Motor neuron (in vitro differentiated cells): ENCODE data around the gene CLECL1. TPM values are rescaled to one million over a fixed set of nuclear protein-coding genes. Genes with fewer than 3 reads are reported as not detected.
"Not testable (repeated sequence)": the region's sequence is repeated elsewhere in the genome, so short reads cannot be mapped to it uniquely, and the experiment has no call there.

Experiments
- ATAC-seq, 8 experiments: fragments of 200-7000 bp; cut with Tn5 transposase; replicated peaks in 6 of 8; 2 replicates each; pipeline ENCODE4 v1.8.0; 2021; ENCODE audit warnings: mild to moderate bottlenecking in 8 of 8, moderate library complexity in 8 of 8
- H3K27ac ChIP-seq, 2 donors: fragments of 250-450 bp; sonication (Bioruptor Pico); 2 replicates each; pipeline ENCODE4 v1.9.0; 2021; ENCODE audit warnings: antibody characterized with exemption in 2 of 2, mild to moderate bottlenecking in 2 of 2, moderate library complexity in 1 of 2
- H3K4me1 ChIP-seq, 2 donors: fragments of 250-450 bp; sonication (Bioruptor Pico); replicated peaks in 1 of 2; 2 replicates each; pipeline ENCODE4 v1.6.1; 2021; ENCODE audit warnings: antibody characterized with exemption in 2 of 2, mild to moderate bottlenecking in 2 of 2, moderate library complexity in 1 of 2
- H3K4me3 ChIP-seq, 5 donors: fragments of 250-450 bp; sonication (Bioruptor Pico); 2 replicates each; pipeline ENCODE4 v1.9.0; 2021; ENCODE audit warnings: antibody characterized with exemption in 5 of 5, mild to moderate bottlenecking in 5 of 5, moderate library complexity in 4 of 5
- WGBS, 10 experiments: fragments of 450-650 bp; shearing (Covaris generic); methylation state at CpG; one replicate each; pipeline ENCODE4 v1.0.0; 2022; 5-methylcytosine and 5-hydroxymethylcytosine counted together
- in situ Hi-C, 9 experiments: fragments of 400-800 bp; cut with MboI; loops; one replicate each; pipeline ENCODE4 v1.15.0; 2021; ENCODE audit warnings: low sequenced_read_pairs in 9 of 9, low pct_unique_long_range_greater_than_20kb in 2 of 9; ENCODE audit not compliant: unreplicated experiment in 9 of 9
- total RNA-seq, 8 experiments: library from RNA; unstranded; fragments of 300-600 nt; gene quantifications; 2 replicates each; pipeline versions ENCODE4 v1.2.3 to v1.2.4, GENCODE V29; 2022

The CLECL1 gene
- total RNA-seq, 8 experiments from 2014 or later = 0.27 to 2.1 (median 0.91) TPM; not detected in 3

DNA sequence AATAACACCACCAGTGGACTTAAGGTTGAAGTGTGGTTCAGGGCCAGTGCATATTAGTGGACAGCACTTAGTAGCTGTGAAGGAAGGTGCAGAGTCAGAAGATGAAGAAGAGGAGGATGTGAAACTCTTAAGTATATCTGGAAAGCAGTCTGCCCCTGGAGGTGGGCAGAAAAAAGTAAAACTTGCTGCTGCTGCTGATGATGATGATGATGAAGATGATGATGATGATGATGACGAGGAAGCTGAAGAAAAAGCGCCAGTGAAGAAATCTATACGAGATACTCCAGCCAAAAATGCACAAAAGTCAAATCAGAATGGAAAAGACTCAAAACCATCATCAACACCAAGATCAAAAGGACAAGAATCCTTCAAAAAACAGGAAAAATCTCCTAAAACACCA lies 37.2 kb downstream of the CLECL1 start:
- WGBS, 10 experiments = 79 to 100% (median 97%) methylated on average over 3 of the region's 3 CpGs; no CpG with 5 or more reads in 3 of the 10 experiments
- H3K4me1 ChIP-seq, H3K4me3 ChIP-seq, H3K27ac ChIP-seq, ATAC-seq: not testable (repeated sequence)
- in situ Hi-C loops = loop anchor here in 1 of 9 experiments (25.0 kb wide), 1 partner anchor 358 kb away; no protein-coding TSS in a partner anchor

DNA sequence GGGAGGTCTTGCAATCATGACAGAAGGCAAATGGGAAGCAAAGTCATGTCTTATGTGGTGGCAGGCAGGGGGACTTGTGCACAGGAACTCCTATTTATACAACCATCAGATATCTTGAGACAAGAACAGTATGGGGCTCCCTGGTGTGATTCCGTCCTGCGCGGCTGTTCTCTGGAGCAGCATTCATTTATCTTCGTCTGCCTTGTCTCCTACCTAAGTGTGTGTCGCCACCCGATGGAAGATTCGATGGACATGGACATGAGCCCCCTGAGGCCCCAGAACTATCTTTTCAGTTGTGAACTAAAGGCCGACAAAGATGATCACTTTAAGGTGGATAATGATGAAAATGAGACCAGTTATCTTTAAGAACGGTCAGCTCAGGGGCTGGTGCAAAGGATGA lies 37.7 kb downstream of the CLECL1 start:
- not testable (repeated sequence) for H3K27ac ChIP-seq, H3K4me1 ChIP-seq, ATAC-seq, H3K4me3 ChIP-seq
- in situ Hi-C loops = loop anchor here in 1 of 9 experiments (25.0 kb wide), 1 partner anchor 358 kb away; no protein-coding TSS in a partner anchor
- 81 to 100% (median 96%) methylated on average over 1 to 9 of the region's 9 CpGs; no CpG with 5 or more reads in 2 of the 10 experiments for WGBS, 10 experiments

DNA sequence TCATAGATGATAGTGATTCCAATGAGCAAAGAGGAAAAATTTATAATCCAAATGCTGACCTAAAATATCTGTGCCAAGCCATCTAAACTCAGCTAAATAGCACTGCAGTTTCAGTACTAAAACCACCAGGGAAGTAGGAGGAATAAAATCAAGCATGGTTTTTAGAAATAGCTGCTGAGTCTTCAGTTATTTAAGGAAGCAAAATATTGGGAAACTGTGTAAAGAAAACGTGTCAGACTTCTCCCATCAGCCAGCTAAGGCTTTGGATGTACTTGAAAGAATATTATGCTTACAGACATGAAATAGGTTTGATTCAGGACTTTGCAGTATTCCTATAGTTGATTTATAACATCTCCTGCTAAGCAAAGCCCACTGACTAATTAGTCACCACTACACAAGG lies 38.7 kb downstream of the CLECL1 start:
- Histone ChIP-seq H3K4me3 (no peak overlapping the region), H3K27ac (no peak overlapping the region), H3K4me1 (no peaks in the 10 kb centered on the region)
- 25 to 88% (median 57%) methylated on average over 1 of the region's 1 CpG; no CpG with 5 or more reads in 2 of the 10 experiments for WGBS, 10 experiments
- in situ Hi-C loops = loop anchor here in 1 of 9 experiments (25.0 kb wide), 1 partner anchor 357 kb away; no protein-coding TSS in a partner anchor
- no peak for ATAC-seq

DNA sequence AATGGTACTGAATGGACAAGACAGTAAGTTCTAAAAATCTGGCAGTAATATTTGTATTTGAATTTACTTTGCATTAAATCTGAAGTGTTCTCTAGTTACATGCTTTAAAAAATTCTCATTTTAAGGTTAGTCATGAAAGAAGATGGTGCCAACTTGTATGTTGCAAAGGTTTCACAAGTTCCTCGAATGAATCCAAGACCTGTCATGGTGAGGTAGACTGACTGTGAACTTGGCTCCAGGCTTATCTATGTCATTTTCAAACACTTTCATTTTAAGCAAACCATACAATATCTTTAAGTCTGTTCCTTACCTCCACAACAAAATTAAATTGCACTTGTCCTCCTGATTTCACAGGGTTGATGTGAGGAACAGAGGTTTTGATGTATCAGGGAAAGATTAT lies 40.0 kb downstream of the CLECL1 start:
- in situ Hi-C loops = loop anchor here in 1 of 9 experiments (25.0 kb wide), 1 partner anchor 356 kb away; no protein-coding TSS in a partner anchor
- H3K4me1 ChIP-seq = no peaks in the 10 kb centered on the region
- H3K27ac ChIP-seq = no peak overlapping the region
- ATAC-seq = no peak
- WGBS, 10 experiments = 85 to 100% (median 100%) methylated on average over 1 of the region's 1 CpG; no CpG with 5 or more reads in 3 of the 10 experiments
- no peak overlapping the region for H3K4me3 ChIP-seq

DNA sequence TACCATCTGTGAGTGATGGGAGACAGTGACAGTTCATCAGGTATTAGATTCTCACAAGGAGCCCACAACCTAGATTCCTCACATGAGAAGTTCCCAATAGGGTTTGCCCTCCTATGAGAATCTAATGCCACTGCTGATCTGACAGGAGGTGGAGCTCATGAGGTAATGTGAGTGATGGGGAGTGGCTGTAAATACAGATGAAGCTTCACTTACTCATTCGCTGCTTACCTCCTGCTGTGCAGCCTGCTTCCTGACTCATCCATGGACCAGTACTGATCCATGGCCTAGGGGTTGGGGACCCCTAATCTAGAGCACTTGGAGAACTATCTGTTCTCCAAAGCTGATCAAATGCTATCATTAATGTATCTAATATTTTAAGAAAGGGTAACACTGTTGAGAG lies 45.7 kb downstream of the CLECL1 start:
- no peak overlapping the region for H3K4me3 ChIP-seq
- no peak overlapping the region for H3K27ac ChIP-seq
- peak in 2 of 8 experiments; percentile 90 to 97 for ATAC-seq
- in situ Hi-C loops = loop anchor here in 1 of 9 experiments (25.0 kb wide), 1 partner anchor 350 kb away; no protein-coding TSS in a partner anchor
- no peaks in the 10 kb centered on the region for H3K4me1 ChIP-seq
- WGBS, 10 experiments = 17 to 50% (median 45%) methylated on average over 1 of the region's 1 CpG; no CpG with 5 or more reads in 6 of the 10 experiments

DNA sequence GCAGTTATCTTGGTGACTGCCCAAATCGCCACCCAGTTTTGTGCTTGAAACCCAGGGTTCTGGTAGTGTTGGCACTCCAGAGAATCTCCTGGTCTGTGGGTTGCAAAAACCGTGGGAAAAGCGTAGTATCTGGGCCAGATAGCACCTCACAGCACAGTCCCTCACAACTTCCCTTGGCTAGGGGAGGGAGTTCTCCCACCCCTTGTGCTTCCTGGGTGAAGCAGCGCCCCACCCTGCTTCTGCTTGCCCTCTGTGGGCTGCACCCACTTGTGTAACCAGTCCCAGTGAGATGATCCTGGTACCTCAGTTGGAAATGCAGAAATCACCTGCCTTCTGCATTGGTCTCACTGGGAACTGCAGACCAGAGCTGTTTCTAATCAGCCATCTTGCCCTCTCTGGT lies 47.0 kb downstream of the CLECL1 start:
- no peak for ATAC-seq
- in situ Hi-C loops = loop anchor here in 1 of 9 experiments (25.0 kb wide), 1 partner anchor 349 kb away; no protein-coding TSS in a partner anchor
- no peak overlapping the region for H3K4me3 ChIP-seq
- no peaks in the 10 kb centered on the region for H3K4me1 ChIP-seq
- WGBS, 10 experiments = 13 to 95% (median 80%) methylated on average over 1 to 3 of the region's 4 CpGs; no CpG with 5 or more reads in 4 of the 10 experiments
- no peak overlapping the region for H3K27ac ChIP-seq

DNA sequence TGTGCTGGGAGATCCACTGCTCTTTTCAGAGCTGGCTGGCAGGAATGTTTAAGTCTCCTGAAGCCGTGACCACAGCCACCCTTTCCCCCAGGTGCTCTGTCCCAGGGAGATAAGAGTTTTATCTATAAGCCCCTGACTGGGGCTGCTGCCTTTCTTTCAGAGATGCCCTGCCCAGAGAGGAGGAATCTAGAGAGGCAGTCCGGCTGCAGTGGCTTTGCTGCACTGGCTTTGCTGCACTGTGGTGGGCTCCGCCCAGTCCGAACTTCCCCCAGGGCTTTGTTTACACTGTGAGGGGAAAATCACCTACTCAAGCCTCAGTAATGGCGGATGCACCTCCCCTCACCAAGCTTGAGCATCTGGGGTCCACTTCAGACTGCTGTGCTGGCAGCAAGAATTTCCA lies 47.5 kb downstream of the CLECL1 start:
- WGBS, 10 experiments = 60 to 100% (median 75%) methylated on average over 1 to 3 of the region's 5 CpGs; no CpG with 5 or more reads in 6 of the 10 experiments
- ATAC-seq = not testable (repeated sequence)

DNA sequence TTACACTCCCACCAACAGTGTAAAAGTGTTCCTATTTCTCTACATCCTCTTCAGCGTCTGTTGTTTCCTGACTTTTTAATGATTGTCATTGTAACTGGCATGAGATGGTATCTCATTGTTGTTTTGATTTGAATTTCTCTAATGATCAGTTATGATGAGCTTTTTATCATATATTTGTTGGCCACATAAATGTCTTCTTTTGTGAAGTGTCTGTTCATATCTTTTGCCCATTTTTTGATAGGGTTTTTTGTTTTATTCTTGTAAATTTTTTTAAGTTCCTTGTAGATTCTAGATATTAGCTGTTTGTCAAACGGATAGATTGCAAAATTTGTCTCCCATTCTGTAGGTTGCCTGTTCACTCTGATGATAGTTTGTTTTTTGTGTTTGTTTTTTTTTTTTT lies 49.9 kb downstream of the CLECL1 start:
- not testable (repeated sequence) for H3K27ac ChIP-seq, H3K4me3 ChIP-seq, H3K4me1 ChIP-seq, ATAC-seq
- 83 to 100% (median 92%) methylated on average over 2 of the region's 2 CpGs for WGBS, 10 experiments
- in situ Hi-C loops = loop anchor here in 1 of 9 experiments (25.0 kb wide), 1 partner anchor 346 kb away; no protein-coding TSS in a partner anchor

More for the DNA sequence above, 47.5 kb downstream of the CLECL1 start:
- in situ Hi-C loops = loop anchor here in 1 of 9 experiments (25.0 kb wide), 1 partner anchor 348 kb away; no protein-coding TSS in a partner anchor
- not testable (repeated sequence) for H3K4me3 ChIP-seq, H3K4me1 ChIP-seq, H3K27ac ChIP-seq

DNA sequence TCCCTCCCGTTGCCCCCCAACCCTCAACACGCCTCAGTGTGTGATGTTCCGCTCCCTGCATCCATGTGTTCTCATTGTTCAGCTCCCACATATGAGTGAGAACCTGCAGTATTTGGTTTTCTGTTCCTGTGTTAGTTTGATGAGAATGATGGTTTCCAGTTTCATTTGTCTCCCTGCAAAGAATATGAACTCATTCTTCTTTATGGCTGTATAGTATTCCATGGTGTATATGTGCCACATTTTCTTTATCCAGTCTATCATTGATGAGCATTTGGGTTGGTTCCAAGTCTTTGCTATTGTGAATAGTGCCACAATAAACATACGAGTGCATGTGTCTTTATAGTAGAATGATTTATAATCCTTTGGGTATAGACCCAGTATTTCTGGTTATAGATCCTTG lies 50.4 kb downstream of the CLECL1 start:
- 79 to 100% (median 91%) methylated on average over 1 to 4 of the region's 4 CpGs for WGBS, 10 experiments
- H3K4me3 ChIP-seq, H3K4me1 ChIP-seq, H3K27ac ChIP-seq, ATAC-seq: not testable (repeated sequence)
- in situ Hi-C loops = loop anchor here in 1 of 9 experiments (25.0 kb wide), 1 partner anchor 345 kb away; no protein-coding TSS in a partner anchor

DNA sequence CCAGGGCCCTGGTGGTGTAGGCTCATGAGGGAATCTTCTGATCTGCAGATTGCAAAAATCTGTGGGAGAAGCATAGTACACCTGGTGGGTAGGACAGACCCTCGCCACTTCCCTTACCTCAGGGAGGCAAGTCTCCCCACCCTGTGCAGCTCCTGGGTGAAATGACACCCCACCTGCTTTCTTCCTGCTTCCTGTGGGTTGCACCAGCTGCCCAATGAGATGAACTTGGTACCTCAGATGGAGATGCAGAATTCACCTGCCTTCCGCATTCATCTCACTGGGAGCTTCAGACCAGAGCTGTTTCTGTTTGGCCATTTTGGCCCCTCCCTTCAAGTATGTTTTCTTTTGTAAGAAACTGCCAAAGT lies 58.7 kb downstream of the CLECL1 start:
- Histone ChIP-seq H3K4me1 (no peaks in the 10 kb centered on the region), H3K4me3 (no peak overlapping the region), H3K27ac (no peak overlapping the region)
- in situ Hi-C loops = no loop called here
- ATAC-seq = no peak
- WGBS, 10 experiments = 40 to 100% (median 100%) methylated on average over 1 to 2 of the region's 2 CpGs; no CpG with 5 or more reads in 4 of the 10 experiments

DNA sequence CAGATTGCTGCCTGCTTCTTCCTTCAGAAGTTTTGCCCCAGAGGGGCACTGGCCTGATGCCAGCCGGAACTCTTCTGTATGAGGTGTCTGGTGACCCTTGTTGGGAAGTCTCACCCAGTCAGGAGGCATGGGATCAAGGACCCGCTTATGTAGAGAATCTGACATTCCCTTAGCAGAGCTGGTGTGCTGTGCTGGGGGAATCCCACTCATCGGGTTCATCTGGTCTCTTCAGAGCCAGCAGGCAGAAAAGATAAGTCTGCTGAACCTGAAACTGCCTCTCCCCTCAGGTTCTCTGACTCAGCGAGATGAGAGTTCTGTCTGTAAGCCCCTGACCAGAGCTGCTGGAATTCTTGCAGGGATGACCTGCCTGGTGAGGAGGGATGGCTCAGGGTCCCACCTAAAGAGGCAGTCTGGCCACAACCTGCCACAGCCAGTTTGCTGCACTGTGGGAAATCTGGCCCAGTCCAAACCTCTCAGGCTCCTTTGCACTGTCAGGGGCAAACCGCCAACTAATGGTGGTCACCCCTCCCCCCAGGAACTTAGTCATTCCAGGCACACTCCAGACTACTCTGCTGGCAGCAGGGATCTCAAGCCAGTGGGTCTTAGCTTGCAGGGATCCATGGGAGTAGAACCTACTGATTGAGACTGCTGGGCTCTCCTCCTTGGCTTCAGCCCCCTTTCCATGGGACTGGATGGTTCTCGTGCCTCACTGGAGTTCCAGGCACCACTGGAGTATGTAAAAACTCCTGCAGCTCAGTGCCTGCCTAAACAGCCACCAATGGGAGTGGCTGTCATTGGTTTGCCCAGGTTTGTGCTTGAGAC lies 59.3 kb downstream of the CLECL1 start:
- ATAC-seq = peak; percentile 28 to 79 (median 46)
- in situ Hi-C loops = no loop called here
- Histone ChIP-seq H3K4me3 (no peak overlapping the region), H3K4me1 (no peaks in the 10 kb centered on the region), H3K27ac (no peak overlapping the region)
- WGBS, 10 experiments = 80 to 100% (median 100%) methylated on average over 1 to 6 of the region's 6 CpGs; no CpG with 5 or more reads in 5 of the 10 experiments
